ENCODE results near the gene USP34.

Gene USP34

DNA sequence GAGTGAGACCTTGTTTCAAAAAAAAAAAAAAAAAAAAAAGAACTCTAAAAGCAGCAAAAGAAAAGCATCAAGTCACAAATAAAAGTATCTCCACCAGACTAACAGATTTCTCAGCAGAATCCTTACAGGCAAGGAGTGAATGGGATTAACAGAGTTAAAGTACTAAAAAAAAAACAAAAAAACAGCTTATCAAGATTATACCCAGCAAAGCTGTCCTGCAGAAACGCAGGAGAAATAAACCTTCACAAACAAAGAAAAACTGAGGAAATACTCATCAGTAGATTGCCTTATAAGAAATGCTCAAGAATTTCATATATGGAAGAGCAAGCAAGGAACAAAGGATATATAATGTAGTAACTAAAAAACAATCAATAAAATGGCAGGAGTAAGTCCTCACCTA lies 35.6 kb downstream of the USP34 start:
- Mint-ChIP-seq H3K4me1 (peaks cover 19% of the 10 kb centered on the region), H3K36me3 (ENCODE audit: low read depth) (peaks cover 42% of the 10 kb centered on the region), H3K27me3 (ENCODE audit: low read depth) (no peaks in the 10 kb centered on the region), H3K4me3 (no peak overlapping the region), H3K9me3 (peaks cover 31% of the 10 kb centered on the region), H3K27ac (no peak overlapping the region)
- TF ChIP-seq, protein P1, sequence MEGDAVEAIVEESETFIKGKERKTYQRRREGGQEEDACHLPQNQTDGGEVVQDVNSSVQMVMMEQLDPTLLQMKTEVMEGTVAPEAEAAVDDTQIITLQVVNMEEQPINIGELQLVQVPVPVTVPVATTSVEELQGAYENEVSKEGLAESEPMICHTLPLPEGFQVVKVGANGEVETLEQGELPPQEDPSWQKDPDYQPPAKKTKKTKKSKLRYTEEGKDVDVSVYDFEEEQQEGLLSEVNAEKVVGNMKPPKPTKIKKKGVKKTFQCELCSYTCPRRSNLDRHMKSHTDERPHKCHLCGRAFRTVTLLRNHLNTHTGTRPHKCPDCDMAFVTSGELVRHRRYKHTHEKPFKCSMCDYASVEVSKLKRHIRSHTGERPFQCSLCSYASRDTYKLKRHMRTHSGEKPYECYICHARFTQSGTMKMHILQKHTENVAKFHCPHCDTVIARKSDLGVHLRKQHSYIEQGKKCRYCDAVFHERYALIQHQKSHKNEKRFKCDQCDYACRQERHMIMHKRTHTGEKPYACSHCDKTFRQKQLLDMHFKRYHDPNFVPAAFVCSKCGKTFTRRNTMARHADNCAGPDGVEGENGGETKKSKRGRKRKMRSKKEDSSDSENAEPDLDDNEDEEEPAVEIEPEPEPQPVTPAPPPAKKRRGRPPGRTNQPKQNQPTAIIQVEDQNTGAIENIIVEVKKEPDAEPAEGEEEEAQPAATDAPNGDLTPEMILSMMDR (IDR thresholded peaks at IDR 0.05; ENCODE audit: unreplicated experiment in 3 of 3), result no peak

DNA sequence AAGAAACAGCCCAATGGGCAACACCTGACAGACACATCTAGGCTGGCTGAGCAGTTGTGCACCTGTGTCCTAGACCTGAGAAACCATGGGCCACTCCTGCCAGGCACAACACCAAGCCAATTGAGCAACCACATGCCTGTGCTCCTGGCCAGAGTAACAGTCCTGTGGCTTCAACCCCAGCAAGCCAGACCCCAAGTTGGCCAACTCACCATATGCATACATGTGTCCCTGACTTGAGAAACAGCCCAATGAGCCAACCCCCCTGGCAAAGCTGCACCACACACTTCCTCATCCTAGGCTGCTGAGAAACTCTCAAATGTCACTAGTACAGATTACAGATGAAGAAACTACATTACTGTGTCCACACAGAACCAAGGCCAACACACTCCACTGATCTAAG lies 36.6 kb downstream of the USP34 start:
- Mint-ChIP-seq H3K9me3 (peaks cover 31% of the 10 kb centered on the region), H3K4me1 (peaks cover 19% of the 10 kb centered on the region), H3K27ac (no peak overlapping the region), H3K36me3 (ENCODE audit: low read depth) (peaks cover 38% of the 10 kb centered on the region), H3K4me3 (no peak overlapping the region), H3K27me3 (ENCODE audit: low read depth) (no peaks in the 10 kb centered on the region)
- TF ChIP-seq, protein P1 (IDR thresholded peaks at IDR 0.05; ENCODE audit: unreplicated experiment in 3 of 3), result no peak

DNA sequence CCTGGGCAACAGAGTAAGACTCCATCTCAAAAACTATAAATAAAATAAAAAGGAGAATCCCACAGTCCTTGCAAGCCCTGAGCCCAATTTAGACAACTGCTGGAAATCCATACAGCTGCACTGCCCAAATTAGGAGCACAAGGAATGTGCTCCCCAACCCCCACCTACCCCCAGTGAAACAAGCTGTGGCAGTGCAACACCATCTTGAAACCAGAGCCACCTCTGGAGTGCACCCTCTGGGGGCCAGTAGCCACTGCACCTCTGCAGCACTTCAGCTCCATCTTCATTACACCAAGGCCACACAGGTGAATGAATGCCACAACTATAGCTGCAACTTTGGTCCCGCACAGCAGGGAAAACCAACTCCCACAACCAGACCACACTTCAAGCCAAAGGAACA lies 37.3 kb downstream of the USP34 start:
- no peak overlapping the region for H3K4me3 Mint-ChIP-seq

DNA sequence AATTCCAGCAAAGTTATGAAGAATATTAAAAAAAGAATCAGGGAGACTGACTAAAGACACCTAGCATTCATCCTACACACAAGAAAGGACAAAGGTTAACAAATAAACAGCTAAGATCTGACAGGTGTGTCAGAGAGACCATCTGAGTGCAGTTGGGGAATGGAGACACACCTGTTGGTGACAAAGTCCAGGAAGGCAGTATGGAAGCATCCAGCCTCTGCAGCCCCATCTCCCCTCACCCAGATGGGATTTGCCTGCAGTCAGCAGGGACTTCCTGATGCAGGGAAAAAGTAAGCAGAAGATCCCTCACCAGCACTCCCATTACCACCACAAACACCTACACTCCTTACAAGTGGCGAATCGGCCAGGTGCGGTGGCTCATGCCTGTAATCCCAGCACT lies 37.9 kb downstream of the USP34 start:
- peaks cover 19% of the 10 kb centered on the region for H3K4me1 Mint-ChIP-seq
- H3K27ac Mint-ChIP-seq, result no peak overlapping the region
- no peak overlapping the region for H3K4me3 Mint-ChIP-seq
- no peaks in the 10 kb centered on the region for H3K27me3 Mint-ChIP-seq (ENCODE audit: low read depth)
- H3K36me3 Mint-ChIP-seq (ENCODE audit: low read depth), result peaks cover 30% of the 10 kb centered on the region
- peaks cover 25% of the 10 kb centered on the region for H3K9me3 Mint-ChIP-seq
- TF ChIP-seq, protein P1 (IDR thresholded peaks at IDR 0.05; ENCODE audit: unreplicated experiment in 3 of 3), result no peak

More for the DNA sequence above, 37.3 kb downstream of the USP34 start:
- Mint-ChIP-seq H3K9me3 (peaks cover 28% of the 10 kb centered on the region), H3K4me1 (peaks cover 19% of the 10 kb centered on the region), H3K27me3 (ENCODE audit: low read depth) (no peaks in the 10 kb centered on the region), H3K36me3 (ENCODE audit: low read depth) (peaks cover 31% of the 10 kb centered on the region), H3K27ac (peak overlapping the region in 1 of 3 experiments; percentile 8)
- TF ChIP-seq, protein P1 (IDR thresholded peaks at IDR 0.05; ENCODE audit: unreplicated experiment in 3 of 3), result no peak

DNA sequence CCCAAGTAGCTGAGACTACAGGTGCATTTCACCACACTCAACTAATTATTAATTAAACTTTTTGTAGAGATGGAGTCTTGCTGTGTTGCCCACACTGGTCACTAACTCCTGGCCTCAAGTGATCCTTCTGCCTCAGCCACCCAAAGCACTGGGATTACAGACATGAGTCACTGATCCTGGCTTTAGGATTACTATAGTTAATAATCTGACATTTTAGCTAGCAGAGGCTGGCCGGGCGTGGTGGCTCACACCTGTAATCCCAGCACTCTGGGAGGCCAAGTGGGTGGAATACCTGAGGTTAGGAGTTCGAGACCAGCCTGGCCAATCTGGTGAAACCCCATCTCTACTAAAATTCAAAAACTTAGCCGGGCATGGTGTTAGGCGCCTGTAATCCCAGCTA lies 39.5 kb downstream of the USP34 start:
- H3K27me3 Mint-ChIP-seq (ENCODE audit: low read depth), result no peaks in the 10 kb centered on the region
- TF ChIP-seq, protein P1 (IDR thresholded peaks at IDR 0.05; ENCODE audit: unreplicated experiment in 3 of 3), result no peak
- no peak overlapping the region for H3K4me3 Mint-ChIP-seq

DNA sequence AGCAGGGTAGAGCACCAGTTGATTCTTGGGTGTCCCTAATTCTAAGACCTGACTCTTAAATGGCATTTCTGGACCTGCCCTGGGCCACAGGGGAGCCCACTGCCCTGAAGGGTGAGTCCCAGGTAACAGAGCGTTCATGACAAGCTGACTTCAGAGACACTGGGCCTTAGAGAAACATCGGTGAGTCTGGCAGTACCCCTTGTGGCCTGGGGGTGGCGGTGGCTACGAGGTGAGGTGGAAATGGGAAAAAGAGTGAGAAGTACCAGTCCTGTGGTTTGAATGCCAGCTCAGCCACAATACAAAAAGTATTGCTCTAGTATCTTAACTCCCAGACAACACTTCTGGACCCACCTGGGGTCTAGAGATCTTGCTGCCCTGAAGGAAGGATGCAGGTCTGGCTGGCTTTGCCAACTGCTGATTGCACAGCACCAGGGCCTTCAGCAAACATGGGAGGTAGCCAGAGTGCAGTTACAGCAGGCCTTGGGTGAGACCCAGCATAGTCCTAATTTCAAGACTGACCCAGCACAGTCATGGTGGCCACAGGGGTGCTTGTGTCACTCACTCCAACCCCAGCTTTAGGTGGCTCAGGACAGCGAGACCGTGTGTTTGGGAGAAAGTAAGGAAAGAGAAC lies 44.5 kb downstream of the USP34 start:
- Mint-ChIP-seq H3K4me1 (peaks cover 5% of the 10 kb centered on the region), H3K27me3 (ENCODE audit: low read depth) (no peaks in the 10 kb centered on the region), H3K36me3 (ENCODE audit: low read depth) (peaks cover 7% of the 10 kb centered on the region)

More for the DNA sequence above, 39.5 kb downstream of the USP34 start:
- Mint-ChIP-seq H3K36me3 (ENCODE audit: low read depth) (peaks cover 16% of the 10 kb centered on the region), H3K9me3 (peaks cover 13% of the 10 kb centered on the region), H3K4me1 (peaks cover 19% of the 10 kb centered on the region), H3K27ac (no peak overlapping the region)

More for the DNA sequence above, 44.5 kb downstream of the USP34 start:
- TF ChIP-seq, protein P1 (IDR thresholded peaks at IDR 0.05; ENCODE audit: unreplicated experiment in 3 of 3), result peak; percentile 21 to 47 (median 33)
- Mint-ChIP-seq H3K9me3 (no peaks in the 10 kb centered on the region), H3K27ac (no peak overlapping the region), H3K4me3 (no peak overlapping the region)
